GM18951 (cell line): ENCODE measurements around the gene ANKRD39.

Experiments
- POLR2A ChIP-seq: IDR thresholded peaks from 4 replicates; pipeline ENCODE4 v1.6.1; 2011; ENCODE audit warnings: mild to moderate bottlenecking; ENCODE audit not compliant: insufficient read length, insufficient read depth; ENCODE audit errors: extremely low read depth
- in situ Hi-C: fragments of 300-500 bp; cut with MboI; formaldehyde crosslinking; loops from one replicate; pipeline ENCODE4 v1.12.0; 2022; ENCODE audit warnings: low sequenced_read_pairs, mixed read lengths, inconsistent platforms; ENCODE audit not compliant: unreplicated experiment

ANKRD39 gene

DNA sequence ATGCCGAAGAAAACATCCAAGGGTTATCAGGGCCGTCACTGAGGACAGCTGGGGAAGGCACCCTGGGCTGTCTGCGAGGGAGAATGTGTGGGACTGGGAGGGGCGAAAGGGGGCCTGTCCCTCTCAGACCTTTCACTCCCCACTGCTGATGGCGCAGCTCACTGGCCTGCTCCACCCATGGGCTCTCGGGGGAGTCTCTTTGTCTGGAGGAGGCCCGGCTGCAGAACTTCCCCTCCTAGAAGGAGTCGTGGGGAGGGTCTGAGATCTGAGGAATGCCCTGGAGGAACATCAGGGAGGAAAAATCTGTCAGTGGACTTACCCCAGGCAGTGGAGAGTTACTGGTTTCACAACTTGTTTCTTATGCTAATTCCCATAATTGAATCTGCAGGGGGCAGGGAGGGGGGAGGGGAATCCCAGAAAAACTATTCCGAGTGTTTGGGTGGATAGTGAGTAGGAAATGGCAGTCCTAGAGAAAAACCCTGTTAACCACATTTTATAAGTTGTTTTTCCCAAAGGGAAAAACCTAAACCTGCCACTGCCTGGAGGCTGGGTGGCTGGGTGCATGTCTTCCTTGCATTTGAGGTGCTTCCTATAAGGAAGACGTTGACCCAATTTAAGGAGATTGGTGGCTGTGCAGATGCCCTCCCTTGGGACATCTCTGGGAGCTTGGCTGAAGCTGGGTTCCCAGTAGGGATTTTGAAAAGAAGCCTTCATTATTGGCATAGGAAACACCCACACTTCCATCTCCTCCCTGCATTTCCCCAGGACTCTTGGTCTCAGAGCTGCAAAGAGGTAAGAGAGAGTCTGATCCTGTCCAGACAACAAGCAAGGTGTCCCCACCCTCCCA is 23.8 kb upstream of the ANKRD39 start:
- in situ Hi-C loops, result no loop called here
- no peak for TF ChIP-seq POLR2A

DNA sequence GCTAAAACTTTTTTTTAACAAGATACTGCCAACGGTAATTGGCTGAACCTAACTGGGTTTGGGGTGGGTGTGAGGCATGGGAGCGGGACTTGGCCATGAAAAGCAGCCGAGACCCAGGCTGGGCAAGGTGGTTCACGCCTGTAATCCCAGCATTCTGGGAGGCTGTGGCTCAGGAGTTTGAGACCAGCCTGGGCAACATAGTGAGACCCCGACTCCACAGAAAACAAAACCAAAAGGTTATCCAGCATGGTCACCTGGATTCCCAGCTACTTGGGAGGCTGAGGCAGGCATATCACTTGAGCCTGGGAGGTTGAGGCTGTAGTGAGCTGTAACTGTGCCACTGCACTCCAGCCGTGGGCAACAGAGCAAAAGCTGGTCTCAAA is 23.1 kb upstream of the ANKRD39 start:
- TF ChIP-seq POLR2A, result no peak
- in situ Hi-C loops, result no loop called here

DNA sequence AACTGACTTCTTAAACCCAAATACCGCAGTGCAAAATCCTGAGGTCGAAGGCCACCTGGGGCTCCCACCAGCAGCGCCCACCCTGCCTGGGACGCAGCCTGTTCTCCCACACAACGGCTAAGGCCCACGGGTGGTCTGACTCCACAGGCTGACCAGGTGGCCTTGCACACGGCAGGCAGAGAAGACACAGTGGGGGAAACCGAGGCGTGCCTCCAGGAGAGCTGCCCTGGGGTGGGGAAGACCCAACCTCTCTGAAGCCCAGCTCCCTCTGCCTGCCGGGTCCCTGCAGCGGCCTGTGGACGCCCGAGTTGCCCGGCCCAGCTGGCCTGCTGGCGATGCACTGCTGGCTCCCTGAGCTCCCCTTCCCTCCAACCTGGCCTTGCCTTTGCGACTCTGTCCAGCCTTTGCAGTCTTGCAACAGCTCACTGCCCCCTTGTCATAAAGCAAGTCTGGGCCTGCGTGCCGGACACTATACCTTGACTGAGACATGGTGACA is 21.8 kb upstream of the ANKRD39 start:
- no peak for TF ChIP-seq POLR2A
- in situ Hi-C loops, result loop anchor here (5.0 kb wide), 1 partner anchor 83 kb away; no protein-coding TSS in a partner anchor

DNA sequence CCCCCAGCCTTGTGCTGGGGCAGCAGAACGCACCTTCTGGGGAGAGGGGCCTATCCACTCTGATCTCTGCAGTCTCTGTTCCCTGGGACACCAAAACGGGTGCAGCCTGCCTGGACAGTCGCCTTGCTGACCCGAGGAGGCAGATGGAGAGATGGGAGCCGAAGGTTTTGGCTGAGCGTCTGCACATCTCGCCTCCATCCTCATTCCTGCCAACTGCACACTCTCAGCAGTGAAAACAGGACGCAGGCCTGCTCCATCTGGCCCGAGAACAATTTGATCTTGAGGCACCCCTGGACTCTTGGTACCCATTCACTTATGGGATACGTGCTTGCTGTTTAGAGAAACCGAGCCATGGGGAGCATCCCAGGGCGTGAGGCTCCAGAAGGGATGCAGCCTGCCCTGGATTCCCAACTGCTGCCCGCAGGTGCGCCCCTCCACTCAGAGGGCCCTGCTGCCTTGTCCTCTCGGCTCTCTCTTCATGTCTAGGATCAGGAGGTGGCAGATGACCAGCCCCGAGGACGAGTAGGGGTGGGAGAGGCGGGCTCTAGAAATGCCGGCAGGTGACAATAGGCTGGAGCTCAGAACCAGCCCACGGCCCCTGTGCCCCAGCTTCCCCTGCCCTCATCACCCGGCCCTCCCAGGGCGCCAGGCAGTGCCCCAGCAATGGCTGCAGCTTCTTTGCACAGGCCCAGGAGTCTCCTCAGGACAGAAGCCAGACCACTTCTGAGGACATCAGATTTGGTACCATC is 21.2 kb upstream of the ANKRD39 start:
- no peak for TF ChIP-seq POLR2A
- in situ Hi-C loops, result loop anchor here (5.0 kb wide), 1 partner anchor 83 kb away; no protein-coding TSS in a partner anchor

DNA sequence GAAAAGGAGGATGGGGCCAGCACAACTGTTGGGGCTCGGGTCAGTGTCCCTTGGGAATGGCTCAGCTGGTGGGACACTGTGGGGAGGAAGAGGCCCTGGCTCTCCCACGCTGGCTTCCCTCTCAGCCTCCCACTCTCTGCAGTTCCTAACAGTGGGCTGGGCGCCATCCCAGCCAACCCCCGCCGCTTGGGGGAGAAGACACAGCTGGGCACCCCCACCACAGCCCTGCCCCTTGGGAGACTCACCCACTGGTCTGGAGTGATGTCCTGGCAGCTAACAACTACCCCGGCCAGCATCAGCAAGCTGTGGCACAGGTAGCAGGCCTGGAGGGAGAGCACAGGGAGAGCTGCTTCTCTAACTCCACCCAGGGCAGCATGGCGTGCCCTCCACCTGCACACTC is 20.4 kb upstream of the ANKRD39 start:
- in situ Hi-C loops, result loop anchor here (5.0 kb wide), 1 partner anchor 84 kb away; no protein-coding TSS in a partner anchor
- no peak for TF ChIP-seq POLR2A

DNA sequence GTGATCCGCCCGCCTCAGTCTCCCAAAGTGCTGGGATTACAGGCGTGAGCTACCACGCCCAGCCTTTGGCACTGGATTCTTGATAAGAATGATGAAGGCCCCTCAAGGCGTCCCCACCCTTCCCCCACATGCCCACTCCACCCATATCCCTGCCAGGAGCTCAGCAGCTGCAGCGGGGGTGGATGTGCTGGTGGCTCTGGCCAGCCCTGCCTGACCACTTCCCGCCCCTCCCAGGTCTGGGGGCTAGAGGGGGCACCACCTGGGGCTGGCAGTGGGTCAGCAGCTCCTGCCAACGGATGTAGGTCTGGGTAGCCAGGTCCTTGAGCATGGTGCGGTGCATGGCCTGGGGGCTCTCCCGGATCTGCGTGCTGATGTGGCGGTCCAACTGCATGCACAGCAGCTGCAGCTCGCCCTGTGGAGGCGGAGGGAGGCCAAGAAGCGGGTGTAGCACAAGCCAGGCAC is 19.8 kb upstream of the ANKRD39 start:
- TF ChIP-seq POLR2A, result no peak
- in situ Hi-C loops, result loop anchor here (5.0 kb wide), 1 partner anchor 85 kb away; no protein-coding TSS in a partner anchor

DNA sequence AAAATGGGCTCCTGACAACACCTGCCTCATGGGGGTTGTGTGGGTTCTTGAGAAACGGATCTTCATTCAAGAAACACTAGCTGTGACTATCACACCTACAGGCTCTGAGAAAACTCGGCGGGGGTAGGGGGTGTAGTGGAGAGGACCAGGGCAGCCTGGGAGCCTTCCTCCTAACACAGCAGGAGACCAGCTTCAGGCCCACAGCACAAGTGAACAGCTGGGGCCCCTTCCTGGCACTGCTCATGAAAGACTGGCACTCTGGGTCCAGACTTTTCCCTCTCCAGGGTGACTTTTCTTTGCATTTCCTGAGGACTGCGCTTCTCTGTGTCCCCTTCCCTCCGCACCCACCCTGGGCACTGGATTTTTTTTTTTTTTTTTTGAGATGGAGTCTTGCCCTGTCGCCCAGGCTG is 19.2 kb upstream of the ANKRD39 start:
- TF ChIP-seq POLR2A, result no peak
- in situ Hi-C loops, result loop anchor here (5.0 kb wide), 1 partner anchor 85 kb away; no protein-coding TSS in a partner anchor

DNA sequence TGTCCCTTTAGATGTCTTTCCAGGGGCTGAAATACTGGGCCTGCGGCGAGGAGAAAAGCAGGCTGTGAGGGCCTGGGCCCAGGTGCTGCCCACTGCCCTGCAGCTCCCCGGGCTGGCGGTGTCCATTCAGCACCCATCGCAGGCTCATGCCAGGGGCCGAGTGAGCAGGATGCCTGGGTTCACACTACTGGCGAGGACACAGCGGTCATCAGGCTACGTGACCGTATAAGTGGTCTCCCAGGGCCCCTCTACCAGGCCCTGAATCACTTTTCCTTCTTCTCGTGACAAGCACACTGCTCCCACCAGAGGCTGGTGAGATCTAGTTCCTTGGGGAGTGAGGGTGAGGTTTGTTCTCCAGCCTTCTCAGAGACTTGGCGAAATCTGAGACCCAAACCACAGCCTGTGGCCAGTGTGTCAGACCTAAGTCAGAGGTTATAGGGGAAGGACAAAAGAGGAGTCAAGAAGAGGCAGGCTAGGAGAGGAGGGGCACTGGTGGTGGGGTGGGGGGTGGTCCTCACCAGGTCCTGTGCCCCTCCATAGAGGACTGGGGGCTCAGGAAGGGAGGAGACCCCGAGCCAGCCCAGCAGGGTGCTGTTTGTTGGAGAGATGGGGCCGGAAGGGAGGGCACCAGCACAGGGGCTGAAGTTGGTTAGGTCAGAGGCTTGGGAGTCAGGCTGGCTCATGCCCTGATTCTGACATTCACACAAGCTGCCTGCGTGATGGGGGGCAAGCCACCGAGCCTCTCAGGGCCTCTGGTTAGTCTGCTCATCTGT is 18.6 kb upstream of the ANKRD39 start:
- in situ Hi-C loops, result loop anchor here (5.0 kb wide), 1 partner anchor 86 kb away; no protein-coding TSS in a partner anchor
- no peak for TF ChIP-seq POLR2A

DNA sequence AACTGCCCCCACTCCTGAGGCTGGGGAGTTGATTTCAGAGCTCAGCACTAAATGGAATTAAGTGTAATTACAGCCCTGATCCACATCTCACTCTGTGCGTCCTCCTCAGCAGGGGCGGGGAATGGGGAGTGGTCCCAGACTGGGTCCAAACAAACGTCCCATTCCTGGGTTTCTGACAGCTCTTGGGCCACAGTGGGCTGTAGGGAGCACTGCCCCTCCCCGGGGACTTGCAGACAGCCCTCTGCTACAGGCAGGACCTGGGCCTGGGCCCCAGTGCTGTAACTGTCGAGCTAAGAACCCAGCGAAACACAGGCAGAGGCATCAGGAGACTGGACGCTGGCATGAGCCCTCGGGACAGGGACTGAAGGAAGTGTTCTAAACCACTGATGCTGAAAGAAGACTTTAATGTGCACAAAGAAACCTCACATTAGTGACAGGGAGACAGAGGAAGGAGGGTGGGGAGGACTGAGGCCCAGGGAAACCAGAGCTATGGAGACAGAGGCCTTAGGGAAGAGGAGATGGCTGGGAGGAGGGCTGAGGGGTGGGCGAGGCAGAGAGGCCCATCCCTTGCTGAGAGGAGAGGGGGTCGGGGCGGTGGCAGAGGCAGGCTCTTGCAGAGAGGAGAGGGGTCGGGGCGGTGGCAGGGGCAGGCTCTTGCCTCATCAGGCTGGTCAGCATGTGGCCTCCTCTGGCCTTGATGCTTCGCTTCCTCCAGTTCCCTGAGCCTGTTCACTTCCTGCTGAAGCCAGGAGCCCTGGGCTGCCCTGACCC is 17.9 kb upstream of the ANKRD39 start:
- TF ChIP-seq POLR2A, result no peak
- in situ Hi-C loops, result loop anchor here (5.0 kb wide), 1 partner anchor 87 kb away; no protein-coding TSS in a partner anchor

DNA sequence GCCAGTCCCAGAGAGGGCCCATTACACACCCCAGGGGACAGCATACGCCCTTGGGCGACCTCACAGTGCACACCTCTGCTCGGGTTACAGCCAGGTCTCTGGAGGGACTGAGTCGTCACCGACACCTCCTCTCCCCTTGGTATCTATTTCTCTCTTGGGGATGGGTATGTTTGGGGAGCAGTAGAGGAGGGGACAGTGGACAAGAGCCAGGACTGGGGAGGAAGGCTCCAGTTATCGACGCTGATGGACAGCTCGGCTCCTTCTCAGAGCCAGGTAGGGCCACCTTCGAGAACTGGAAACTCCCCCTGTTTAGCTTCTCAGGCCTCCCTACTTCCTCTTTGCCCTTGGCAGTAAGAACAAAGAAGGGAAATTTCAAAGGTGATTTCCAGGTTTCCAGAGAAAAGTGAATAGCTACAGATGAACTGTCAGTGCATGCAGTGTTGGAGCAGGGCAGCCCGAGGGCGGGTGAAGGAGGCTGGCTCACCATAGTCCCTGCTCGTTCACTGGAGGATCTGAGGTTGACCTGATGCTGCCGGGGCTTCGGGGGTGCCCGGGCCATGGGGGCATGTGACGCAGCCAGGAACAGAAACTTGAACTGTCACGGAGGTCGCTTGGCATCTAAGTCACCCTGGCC is 16.5 kb upstream of the ANKRD39 start:
- TF ChIP-seq POLR2A, result no peak
- in situ Hi-C loops, result no loop called here

DNA sequence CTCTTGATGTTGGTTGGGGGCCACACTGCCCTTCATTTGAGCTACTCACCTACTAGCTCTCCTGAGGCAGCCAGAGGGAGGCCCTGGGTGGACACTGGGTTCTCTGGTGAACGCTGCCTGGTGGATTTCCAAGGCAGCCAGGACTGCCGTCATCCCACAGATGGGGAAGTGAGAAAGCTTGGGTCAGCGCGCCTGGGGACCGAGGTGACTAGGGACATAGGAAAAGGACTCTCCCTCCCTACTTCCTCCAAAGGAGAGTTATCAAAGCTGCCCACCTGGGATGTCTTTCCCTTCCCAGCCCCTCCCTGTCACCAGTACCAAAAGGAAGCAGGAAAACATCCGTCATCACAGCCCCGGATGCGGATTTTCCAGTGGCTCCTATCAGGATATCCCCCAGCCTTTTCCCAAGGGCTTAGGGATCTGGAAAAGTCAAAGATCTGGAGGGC is 15.9 kb upstream of the ANKRD39 start:
- TF ChIP-seq POLR2A, result no peak
- in situ Hi-C loops, result no loop called here
